Measurements from ENCODE around the gene GDI1.

- TF ChIP-seq CTCF (IDR thresholded peaks at IDR 0.05 in 2 of 3, conservative IDR thresholded peaks at IDR 0.05 in 1 of 3; ENCODE audit: insufficient read depth in 2 of 3, low read depth in 1 of 3, low read length in 3 of 3) (no peak), POLR2H (tag; IDR thresholded peaks at IDR 0.05; ENCODE audit: low read depth) (no peak), RBM17 (IDR thresholded peaks at IDR 0.05; ENCODE audit: borderline replicate concordance, low read depth, low read length) (no peak), ZNF347 (CRISPR knock-in tag; IDR thresholded peaks at IDR 0.05; ENCODE audit: low read depth) (no peak), MYC (IDR thresholded peaks at IDR 0.05; ENCODE audit: low read depth, low read length) (no peak), MYC (CRISPR knock-in tag; IDR thresholded peaks at IDR 0.05; ENCODE audit: borderline replicate concordance, low read depth) (no peak), ELF4 (CRISPR knock-in tag; IDR thresholded peaks at IDR 0.05) (no peak), EWSR1 (IDR thresholded peaks at IDR 0.05; ENCODE audit: borderline replicate concordance, low read depth, partially characterized antibody) (no peak), HDAC2 (IDR thresholded peaks at IDR 0.05) (no peak), NUFIP1 (IDR thresholded peaks at IDR 0.05; ENCODE audit: partially characterized antibody) (no peak), SMARCC2 (IDR thresholded peaks at IDR 0.05; ENCODE audit: low read depth) (no peak), ZNF584 (CRISPR knock-in tag; IDR thresholded peaks at IDR 0.05; ENCODE audit: low read depth) (no peak), ZNF398 (CRISPR knock-in tag; IDR thresholded peaks at IDR 0.05) (no peak), EGR1 (conservative IDR thresholded peaks at IDR 0.05) (no peak)
Observed at GRCh38 chrX:154462396-154462795, 25.4 kb downstream of the GDI1 start.
